GM12865 (cell line): ENCODE measurements around the gene MTRF1.

Experiments
- DNase-seq: peaks from one replicate; pipeline ENCODE4 v3.0.0; 2010; ENCODE audit warnings: low read depth
- H3K4me3 ChIP-seq: 2 replicates; pipeline ENCODE4 v1.5.1; 2011; ENCODE audit warnings: mild to moderate bottlenecking, low read depth, low read length, control low read depth
- CTCF ChIP-seq: IDR thresholded peaks from 2 replicates; pipeline ENCODE4 v1.5.1; 2011; ENCODE audit warnings: low read length, control low read depth, low read depth, inconsistent platforms; ENCODE audit not compliant: insufficient read depth; ENCODE audit errors: missing control alignments

Gene MTRF1

GRCh38 chr13:41306271-41307145 lies 43.1 kb upstream of the MTRF1 start:
- no peak for DNase-seq
- no peak for TF ChIP-seq CTCF
- no peak overlapping the region for H3K4me3 ChIP-seq

- H3K4me3 ChIP-seq = no peak overlapping the region
- no peak for DNase-seq
- no peak for TF ChIP-seq CTCF
These were observed 41.2 kb upstream of the MTRF1 start for GRCh38 chr13:41304551-41304950.

GRCh38 chr13:41302743-41303142 lies 39.4 kb upstream of the MTRF1 start:
- DNase-seq = no peak
- H3K4me3 ChIP-seq = no peak overlapping the region
- no peak for TF ChIP-seq CTCF

GRCh38 chr13:41299316-41300094 lies 36.1 kb upstream of the MTRF1 start:
- H3K4me3 ChIP-seq = no peak overlapping the region
- no peak for TF ChIP-seq CTCF
- peak; percentile 21 for DNase-seq

- no peak for DNase-seq
- no peak overlapping the region for H3K4me3 ChIP-seq
- TF ChIP-seq CTCF = no peak
These were observed 33.7 kb upstream of the MTRF1 start for GRCh38 chr13:41296879-41297646.

GRCh38 chr13:41295973-41296372 lies 32.6 kb upstream of the MTRF1 start:
- no peak for DNase-seq
- TF ChIP-seq CTCF = no peak
- no peak overlapping the region for H3K4me3 ChIP-seq
